Measurements from ENCODE around the gene PA2G4.

The PA2G4 gene

GRCh38 chr12:56124133-56124532 lies 19.8 kb downstream of the PA2G4 start:
- Histone ChIP-seq H3K9ac (ENCODE audit: low read depth, low read length) (no peak overlapping the region), H3K27me3 (ENCODE audit: insufficient read depth, low read length, poor library complexity) (no peaks in the 10 kb centered on the region), H3K4me1 (ENCODE audit: insufficient read depth, low read length) (peaks cover 56% of the 10 kb centered on the region), H3K4me3 (ENCODE audit: low read depth in 1 of 2, low read length in 2 of 2) (no peak overlapping the region), H3K4me2 (ENCODE audit: insufficient read depth, low read length) (no peak overlapping the region), H2AFZ (ENCODE audit: low read depth, low read length) (no peak overlapping the region), H3K27ac (ENCODE audit: low read length) (no peak overlapping the region), H3K9me3 (ENCODE audit: insufficient read depth, low read length, severe bottlenecking) (no peaks in the 10 kb centered on the region), H3K79me2 (ENCODE audit: insufficient read depth, low read length) (peaks cover 53% of the 10 kb centered on the region), H3K36me3 (ENCODE audit: insufficient read depth, low read length) (peaks cover 41% of the 10 kb centered on the region), H4K20me1 (ENCODE audit: insufficient read depth, low read length) (no peaks in the 10 kb centered on the region)
- ATAC-seq (ENCODE audit: insufficient read depth, low read depth) (no peak), DNase-seq (no peak)
- TF ChIP-seq EZH2 (IDR thresholded peaks at IDR 0.05; ENCODE audit: borderline replicate concordance, low read depth, low read length, severe bottlenecking) (no peak), CTCF (IDR thresholded peaks at IDR 0.05; ENCODE audit: borderline replicate concordance, extremely low read depth, low read length, poor library complexity, severe bottlenecking) (no peak)

- Histone ChIP-seq H3K27ac (ENCODE audit: low read length) (peak overlapping the region; percentile 61), H3K4me2 (ENCODE audit: insufficient read depth, low read length) (peak overlapping the region; percentile 90), H4K20me1 (ENCODE audit: insufficient read depth, low read length) (no peaks in the 10 kb centered on the region), H3K4me3 (ENCODE audit: low read depth in 1 of 2, low read length in 2 of 2) (peak overlapping the region in 1 of 2 experiments; percentile 48; a peak in 2 of 4 replicates), H3K4me1 (ENCODE audit: insufficient read depth, low read length) (peaks cover 57% of the 10 kb centered on the region), H3K36me3 (ENCODE audit: insufficient read depth, low read length) (peaks cover 35% of the 10 kb centered on the region), H3K79me2 (ENCODE audit: insufficient read depth, low read length) (peaks cover 43% of the 10 kb centered on the region), H3K9ac (ENCODE audit: low read depth, low read length) (peak overlapping the region; percentile 51), H3K9me3 (ENCODE audit: insufficient read depth, low read length, severe bottlenecking) (peaks cover 6% of the 10 kb centered on the region), H2AFZ (ENCODE audit: low read depth, low read length) (peak overlapping the region; percentile 67; the same call in 1 of the 2 replicates), H3K27me3 (ENCODE audit: insufficient read depth, low read length, poor library complexity) (no peaks in the 10 kb centered on the region)
- DNase-seq (no peak), ATAC-seq (ENCODE audit: insufficient read depth, low read depth) (no peak)
- TF ChIP-seq EZH2 (IDR thresholded peaks at IDR 0.05; ENCODE audit: borderline replicate concordance, low read depth, low read length, severe bottlenecking) (no peak), CTCF (IDR thresholded peaks at IDR 0.05; ENCODE audit: borderline replicate concordance, extremely low read depth, low read length, poor library complexity, severe bottlenecking) (no peak)
Measured at GRCh38 chr12:56126732-56127239, 22.4 kb downstream of the PA2G4 start.

DNA sequence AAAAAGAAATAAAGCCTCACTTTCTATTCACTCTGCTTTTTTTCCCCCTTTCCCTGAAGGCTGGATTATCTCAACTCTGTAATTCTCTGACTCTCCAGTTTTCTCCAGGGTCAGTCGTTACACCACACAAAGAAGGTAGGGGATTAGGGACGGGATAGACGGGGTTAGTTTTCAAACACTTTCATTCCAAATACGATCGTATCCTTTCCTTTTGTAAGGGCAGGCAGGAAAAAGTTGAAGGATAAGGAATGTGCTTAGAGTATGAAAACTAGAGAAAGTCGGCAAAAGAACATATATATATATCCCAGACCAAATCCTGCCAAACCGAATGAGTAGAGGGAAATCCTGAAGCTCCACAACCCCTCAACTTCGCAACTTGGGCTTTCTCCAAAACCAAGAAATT lies 23.1 kb downstream of the PA2G4 start:
- H2AFZ ChIP-seq (ENCODE audit: low read depth, low read length), result peak overlapping the region; percentile 67
- peaks cover 36% of the 10 kb centered on the region for H3K79me2 ChIP-seq (ENCODE audit: insufficient read depth, low read length)
- no peak for DNase-seq
- H3K27ac ChIP-seq (ENCODE audit: low read length), result peak overlapping the region; percentile 61
- peaks cover 6% of the 10 kb centered on the region for H3K9me3 ChIP-seq (ENCODE audit: insufficient read depth, low read length, severe bottlenecking)
- H3K36me3 ChIP-seq (ENCODE audit: insufficient read depth, low read length), result peaks cover 35% of the 10 kb centered on the region
- no peaks in the 10 kb centered on the region for H4K20me1 ChIP-seq (ENCODE audit: insufficient read depth, low read length)
- H3K4me1 ChIP-seq (ENCODE audit: insufficient read depth, low read length), result peaks cover 57% of the 10 kb centered on the region
- TF ChIP-seq EZH2 (IDR thresholded peaks at IDR 0.05; ENCODE audit: borderline replicate concordance, low read depth, low read length, severe bottlenecking) (no peak), CTCF (IDR thresholded peaks at IDR 0.05; ENCODE audit: borderline replicate concordance, extremely low read depth, low read length, poor library complexity, severe bottlenecking) (no peak)
- no peak for ATAC-seq (ENCODE audit: insufficient read depth, low read depth)
- peak overlapping the region; percentile 51 for H3K9ac ChIP-seq (ENCODE audit: low read depth, low read length)
- H3K4me2 ChIP-seq (ENCODE audit: insufficient read depth, low read length), result peak overlapping the region; percentile 90
- H3K4me3 ChIP-seq (ENCODE audit: low read depth in 1 of 2, low read length in 2 of 2), result peak overlapping the region; percentile 10 to 48; a peak in 3 of 4 replicates
- no peaks in the 10 kb centered on the region for H3K27me3 ChIP-seq (ENCODE audit: insufficient read depth, low read length, poor library complexity)
